Ramos (cell line): Measurements from ENCODE around the gene CLPSL2.

Experiments
- in situ Hi-C: fragments of 300-500 bp; cut with MboI; formaldehyde crosslinking; loops from one replicate; pipeline ENCODE4 v1.14.3; 2022; ENCODE audit warnings: low sequenced_read_pairs; ENCODE audit not compliant: unreplicated experiment

CLPSL2 gene

DNA sequence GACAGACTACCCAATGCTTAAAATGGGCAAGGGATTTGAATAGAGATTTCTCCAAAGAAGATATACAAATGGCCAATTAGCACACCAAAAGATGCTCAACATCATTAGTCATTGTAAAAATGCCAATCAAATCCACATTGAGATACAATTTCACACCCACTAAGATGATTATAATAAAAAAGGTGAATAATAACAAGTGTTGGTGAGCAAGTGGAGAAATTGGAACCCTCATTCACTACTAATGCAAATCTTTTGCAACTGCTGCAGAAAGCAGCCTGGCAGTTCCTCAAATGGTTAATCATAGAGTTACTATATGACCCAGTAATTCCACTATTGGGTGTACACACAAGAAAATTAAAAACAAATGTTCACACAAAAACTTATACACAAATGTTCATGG, 41.1 kb downstream of the CLPSL2 start:
- in situ Hi-C loops, result no loop called here

DNA sequence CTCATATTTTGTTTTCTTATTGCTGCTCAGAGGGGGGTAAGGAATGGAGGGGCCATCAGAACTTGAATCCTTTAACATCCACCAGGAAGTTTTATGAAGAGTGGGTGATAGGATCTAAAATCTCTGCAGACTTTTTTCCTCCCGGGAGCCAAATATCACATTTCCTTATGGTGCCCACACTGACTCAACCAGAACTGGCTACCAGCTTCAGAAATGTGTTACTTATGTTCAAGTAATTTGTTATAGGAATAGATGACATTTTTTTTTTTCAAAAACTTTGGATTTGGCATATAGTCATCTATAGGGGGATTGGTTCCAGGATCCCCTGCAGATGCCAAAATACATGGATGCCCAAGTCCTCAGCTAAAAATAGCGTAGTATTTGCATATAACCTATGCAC, 47.2 kb downstream of the CLPSL2 start:
- in situ Hi-C loops, result no loop called here

DNA sequence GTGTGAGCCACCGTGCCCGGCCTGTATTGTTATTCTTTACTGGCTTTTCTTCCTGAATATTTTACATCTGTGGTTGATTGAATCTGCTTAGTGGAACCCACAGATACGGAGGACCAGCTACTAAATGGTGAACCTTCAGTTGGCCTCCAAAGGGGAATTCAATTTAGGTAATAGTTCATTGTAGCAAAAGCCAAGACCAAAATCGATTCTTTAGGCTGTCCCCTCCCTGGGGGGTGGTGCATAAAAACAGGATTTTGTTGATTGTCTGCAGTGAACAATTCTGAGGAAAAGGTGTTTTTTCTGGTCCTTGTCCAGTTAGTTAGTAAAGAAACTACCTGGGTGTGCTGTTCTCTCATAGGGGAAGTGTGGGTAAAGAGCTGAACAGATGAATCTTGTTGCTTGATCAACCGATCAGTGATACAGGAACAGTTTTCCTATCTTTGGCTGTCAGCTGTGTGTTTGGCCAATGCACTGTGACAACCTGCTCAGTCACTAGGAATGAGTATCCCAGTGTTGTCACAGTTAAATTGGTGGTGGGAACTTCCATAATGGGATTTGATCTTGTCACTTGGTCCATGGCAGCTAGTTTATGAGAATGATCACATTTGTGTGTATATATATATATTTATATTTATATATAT, 48.3 kb downstream of the CLPSL2 start:
- in situ Hi-C loops, result no loop called here
